Measurements from ENCODE around the gene NUDT12.

GRCh38 chr5:103511554-103511885, 51.1 kb downstream of the NUDT12 start:
- TF ChIP-seq CTCF (IDR thresholded peaks at IDR 0.05) (no peak), POLR2A (IDR thresholded peaks at IDR 0.05) (no peak), EP300 (IDR thresholded peaks at IDR 0.05; ENCODE audit: low read depth) (no peak)
